Glutamatergic neuron (in vitro differentiated cells): ENCODE results near the gene RASGEF1B. TPM values are rescaled to one million over a fixed set of nuclear protein-coding genes. Genes with fewer than 3 reads are reported as not detected.

Source experiments
- DNase-seq: peaks from one replicate; pipeline ENCODE4 v3.0.0; 2022
- H3K27ac Mint-ChIP-seq: one replicate; pipeline ENCODE4 v1.8.0; 2020; ENCODE audit warnings: mild to moderate bottlenecking, mixed read lengths, inconsistent platforms; ENCODE audit not compliant: unreplicated experiment
- H3K27me3 Mint-ChIP-seq: one replicate; pipeline ENCODE4 v1.8.0; 2020; ENCODE audit warnings: mild to moderate bottlenecking, moderate library complexity, mixed read lengths, inconsistent platforms; ENCODE audit not compliant: unreplicated experiment
- H3K36me3 Mint-ChIP-seq: one replicate; pipeline ENCODE4 v1.8.0; 2020; ENCODE audit warnings: mild to moderate bottlenecking, mixed read lengths, inconsistent platforms; ENCODE audit not compliant: unreplicated experiment
- H3K4me1 Mint-ChIP-seq: one replicate; pipeline ENCODE4 v1.8.0; 2020; ENCODE audit warnings: mild to moderate bottlenecking, low read depth, mixed read lengths, inconsistent platforms; ENCODE audit not compliant: unreplicated experiment
- H3K4me3 Mint-ChIP-seq: one replicate; pipeline ENCODE4 v1.8.0; 2020; ENCODE audit warnings: mild to moderate bottlenecking, mixed read lengths, inconsistent platforms; ENCODE audit not compliant: unreplicated experiment
- H3K9me3 Mint-ChIP-seq: one replicate; pipeline ENCODE4 v1.8.0; 2020; ENCODE audit warnings: mild to moderate bottlenecking, moderate library complexity, mixed read lengths, inconsistent platforms; ENCODE audit not compliant: unreplicated experiment
- total RNA-seq: library from RNA; stranded (reverse); fragmentation: NEBNext Ultra II Directional; extraction: Animal tissue kit (Norgen Biotek cat#: 25700); gene quantifications from one replicate; pipeline ENCODE4 v1.2.1, GENCODE V29; 2021; ENCODE audit not compliant: unreplicated experiment
- TF ChIP-seq, protein P1 (sequence below): fragments of 200-600 bp; sonication (generic); IDR thresholded peaks from one replicate; pipeline ENCODE4 v1.5.0; 2021; ENCODE audit not compliant: partially characterized antibody, unreplicated experiment

RASGEF1B gene
- total RNA-seq, 1 donor from 2014 or later = 108 TPM

GRCh38 chr4:81457921-81458520 lies 13.7 kb downstream of the RASGEF1B start:
- H3K4me1 Mint-ChIP-seq = peaks cover 44% of the 10 kb centered on the region
- no peak overlapping the region for H3K4me3 Mint-ChIP-seq
- no peaks in the 10 kb centered on the region for H3K27me3 Mint-ChIP-seq
- no peak for DNase-seq
- no peak overlapping the region for H3K27ac Mint-ChIP-seq
- TF ChIP-seq, protein P1, sequence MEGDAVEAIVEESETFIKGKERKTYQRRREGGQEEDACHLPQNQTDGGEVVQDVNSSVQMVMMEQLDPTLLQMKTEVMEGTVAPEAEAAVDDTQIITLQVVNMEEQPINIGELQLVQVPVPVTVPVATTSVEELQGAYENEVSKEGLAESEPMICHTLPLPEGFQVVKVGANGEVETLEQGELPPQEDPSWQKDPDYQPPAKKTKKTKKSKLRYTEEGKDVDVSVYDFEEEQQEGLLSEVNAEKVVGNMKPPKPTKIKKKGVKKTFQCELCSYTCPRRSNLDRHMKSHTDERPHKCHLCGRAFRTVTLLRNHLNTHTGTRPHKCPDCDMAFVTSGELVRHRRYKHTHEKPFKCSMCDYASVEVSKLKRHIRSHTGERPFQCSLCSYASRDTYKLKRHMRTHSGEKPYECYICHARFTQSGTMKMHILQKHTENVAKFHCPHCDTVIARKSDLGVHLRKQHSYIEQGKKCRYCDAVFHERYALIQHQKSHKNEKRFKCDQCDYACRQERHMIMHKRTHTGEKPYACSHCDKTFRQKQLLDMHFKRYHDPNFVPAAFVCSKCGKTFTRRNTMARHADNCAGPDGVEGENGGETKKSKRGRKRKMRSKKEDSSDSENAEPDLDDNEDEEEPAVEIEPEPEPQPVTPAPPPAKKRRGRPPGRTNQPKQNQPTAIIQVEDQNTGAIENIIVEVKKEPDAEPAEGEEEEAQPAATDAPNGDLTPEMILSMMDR = no peak
- H3K36me3 Mint-ChIP-seq = no peaks in the 10 kb centered on the region
- no peaks in the 10 kb centered on the region for H3K9me3 Mint-ChIP-seq

GRCh38 chr4:81457345-81457744 lies 14.4 kb downstream of the RASGEF1B start:
- Mint-ChIP-seq H3K4me1 (peaks cover 38% of the 10 kb centered on the region), H3K36me3 (no peaks in the 10 kb centered on the region), H3K27ac (no peak overlapping the region), H3K4me3 (no peak overlapping the region), H3K27me3 (no peaks in the 10 kb centered on the region), H3K9me3 (no peaks in the 10 kb centered on the region)
- TF ChIP-seq, protein P1 = no peak
- no peak for DNase-seq

DNA sequence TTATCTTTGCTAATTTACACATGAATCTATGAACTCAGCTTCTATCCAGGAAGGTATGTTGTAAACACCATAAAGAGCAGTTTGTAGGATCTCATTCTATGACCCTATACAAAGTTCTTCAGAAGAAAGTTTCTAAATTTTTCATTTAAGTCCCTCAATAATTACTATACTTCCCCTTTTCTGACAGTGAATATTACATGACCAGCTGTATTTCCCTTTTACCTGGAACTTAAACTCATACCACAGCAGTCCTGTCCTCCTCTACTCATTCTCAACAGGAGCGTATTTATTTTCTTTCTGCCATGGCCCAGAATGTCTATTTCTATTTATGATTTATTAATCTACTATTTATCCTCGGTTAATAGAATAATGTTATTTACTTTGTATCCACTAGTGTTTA lies 15.8 kb downstream of the RASGEF1B start:
- Mint-ChIP-seq H3K36me3 (no peaks in the 10 kb centered on the region), H3K9me3 (no peaks in the 10 kb centered on the region), H3K27ac (no peak overlapping the region), H3K4me3 (no peak overlapping the region), H3K4me1 (peaks cover 26% of the 10 kb centered on the region), H3K27me3 (no peaks in the 10 kb centered on the region)
- no peak for DNase-seq
- TF ChIP-seq, protein P1 = no peak

GRCh38 chr4:81454948-81455347 lies 16.8 kb downstream of the RASGEF1B start:
- TF ChIP-seq, protein P1 = no peak
- H3K4me1 Mint-ChIP-seq = peaks cover 18% of the 10 kb centered on the region
- H3K4me3 Mint-ChIP-seq = no peak overlapping the region
- no peak for DNase-seq
- no peaks in the 10 kb centered on the region for H3K27me3 Mint-ChIP-seq
- H3K27ac Mint-ChIP-seq = no peak overlapping the region
- H3K9me3 Mint-ChIP-seq = no peaks in the 10 kb centered on the region
- no peaks in the 10 kb centered on the region for H3K36me3 Mint-ChIP-seq

GRCh38 chr4:81454499-81454898 lies 17.2 kb downstream of the RASGEF1B start:
- DNase-seq = no peak
- TF ChIP-seq, protein P1 = no peak
- H3K36me3 Mint-ChIP-seq = no peaks in the 10 kb centered on the region
- H3K9me3 Mint-ChIP-seq = no peaks in the 10 kb centered on the region
- no peak overlapping the region for H3K4me3 Mint-ChIP-seq
- no peak overlapping the region for H3K27ac Mint-ChIP-seq
- peaks cover 14% of the 10 kb centered on the region for H3K4me1 Mint-ChIP-seq
- no peaks in the 10 kb centered on the region for H3K27me3 Mint-ChIP-seq
